SK-N-SH treated with all-trans-retinoic acid at 6 μM for 48 hours (cell line): ENCODE data around the gene NRBP1.

ENCODE experiments used
- ATAC-seq: fragments of 200-7000 bp; cut with Tn5 transposase; 3 replicates; pipeline ENCODE4 v1.9.1; 2020; ENCODE audit warnings: mild to moderate bottlenecking, moderate library complexity
- ARNTL ChIP-seq: fragments of 450-650 bp; formaldehyde crosslinking; IDR thresholded peaks from 2 replicates; pipeline ENCODE4 v1.5.0; 2020; ENCODE audit warnings: low read depth, mild to moderate bottlenecking, moderate library complexity, borderline replicate concordance
- CREB5 ChIP-seq: fragments of 250-450 bp; sonication (Bioruptor Pico); IDR thresholded peaks from 2 replicates; pipeline ENCODE4 v1.5.1; 2020; ENCODE audit warnings: low read depth, mild to moderate bottlenecking, moderate library complexity
- CSDC2 ChIP-seq: fragments of 250-450 bp; sonication (Bioruptor Pico); IDR thresholded peaks from 2 replicates; pipeline ENCODE4 v1.5.0; 2020; ENCODE audit warnings: mild to moderate bottlenecking, moderate library complexity
- CSRNP3 ChIP-seq: fragments of 250-450 bp; sonication (Bioruptor Pico); IDR thresholded peaks from 2 replicates; pipeline ENCODE4 v1.5.1; 2021; ENCODE audit warnings: mild to moderate bottlenecking, moderate library complexity
- ESRRG ChIP-seq: fragments of 250-450 bp; sonication (Bioruptor Pico); IDR thresholded peaks from 2 replicates; pipeline ENCODE4 v1.6.1; 2021; ENCODE audit warnings: mild to moderate bottlenecking
- GLIS3 ChIP-seq: fragments of 250-450 bp; sonication (Bioruptor Pico); IDR thresholded peaks from 2 replicates; pipeline ENCODE4 v1.5.0; 2020; ENCODE audit warnings: mild to moderate bottlenecking, moderate library complexity
- ISL1 ChIP-seq: fragments of 250-450 bp; sonication (Bioruptor Pico); IDR thresholded peaks from 2 replicates; pipeline ENCODE4 v2.1.2; 2022; ENCODE audit warnings: mild to moderate bottlenecking, moderate library complexity
- OSR1 ChIP-seq: fragments of 250-450 bp; sonication (Bioruptor Pico); IDR thresholded peaks from 2 replicates; pipeline ENCODE4 v1.8.0; 2022; ENCODE audit warnings: moderate library complexity, mild to moderate bottlenecking, inconsistent platforms
- PATZ1 ChIP-seq: fragments of 250-450 bp; sonication (Bioruptor Pico); IDR thresholded peaks from 2 replicates; pipeline ENCODE4 v1.8.0; 2020; ENCODE audit warnings: mild to moderate bottlenecking, moderate library complexity, borderline replicate concordance
- POU6F1 ChIP-seq: fragments of 250-450 bp; sonication (Bioruptor Pico); IDR thresholded peaks from 2 replicates; pipeline ENCODE4 v1.8.0; 2021; ENCODE audit warnings: low read depth, mild to moderate bottlenecking, moderate library complexity, borderline replicate concordance
- PPARA ChIP-seq: fragments of 250-450 bp; sonication (Bioruptor Pico); IDR thresholded peaks from 2 replicates; pipeline ENCODE4 v1.5.0; 2020; ENCODE audit warnings: mild to moderate bottlenecking, borderline replicate concordance
- RARB ChIP-seq: fragments of 250-450 bp; sonication (Bioruptor Pico); IDR thresholded peaks from 2 replicates; pipeline ENCODE4 v1.8.0; 2021; ENCODE audit warnings: mild to moderate bottlenecking, moderate library complexity
- SNAI2 ChIP-seq: fragments of 250-450 bp; sonication (Bioruptor Pico); IDR thresholded peaks from 2 replicates; pipeline ENCODE4 v1.5.0; 2020; ENCODE audit warnings: mild to moderate bottlenecking, moderate library complexity
- TCF4 ChIP-seq: fragments of 250-450 bp; sonication (Bioruptor Pico); IDR thresholded peaks from 2 replicates; pipeline ENCODE4 v1.8.0; 2021; ENCODE audit warnings: mild to moderate bottlenecking, moderate library complexity, borderline replicate concordance
- TOX ChIP-seq: fragments of 250-450 bp; sonication (Bioruptor Pico); IDR thresholded peaks from 2 replicates; pipeline ENCODE4 v1.8.0; 2021; ENCODE audit warnings: mild to moderate bottlenecking, moderate library complexity, borderline replicate concordance
- TSHZ2 ChIP-seq: fragments of 250-450 bp; sonication (Bioruptor Pico); IDR thresholded peaks from 2 replicates; pipeline ENCODE4 v1.5.0; 2020; ENCODE audit warnings: mild to moderate bottlenecking, moderate library complexity
- ZFP3 ChIP-seq: fragments of 250-450 bp; sonication (Bioruptor Pico); IDR thresholded peaks from 2 replicates; pipeline ENCODE4 v1.5.0; 2020; ENCODE audit warnings: mild to moderate bottlenecking, moderate library complexity
- ZFP30 ChIP-seq: fragments of 450-650 bp; formaldehyde crosslinking; IDR thresholded peaks from 2 replicates; pipeline ENCODE4 v1.5.0; 2022; ENCODE audit warnings: mild to moderate bottlenecking, moderate library complexity
- ZNF70 ChIP-seq: fragments of 450-650 bp; formaldehyde crosslinking; IDR thresholded peaks from 2 replicates; pipeline ENCODE4 v1.5.0; 2020; ENCODE audit warnings: mild to moderate bottlenecking, moderate library complexity

The NRBP1 gene

GRCh38 chr2:27445615-27446014 lies 17.2 kb downstream of the NRBP1 start:
- no peak for TF ChIP-seq ZNF70 (CRISPR knock-in tag)
- no peak for TF ChIP-seq ESRRG (CRISPR knock-in tag)
- no peak for TF ChIP-seq PPARA
- no peak for TF ChIP-seq ZFP3
- no peak for TF ChIP-seq TSHZ2
- TF ChIP-seq CSDC2 = no peak
- no peak for TF ChIP-seq CREB5 (CRISPR knock-in tag)
- TF ChIP-seq PATZ1 (CRISPR knock-in tag) = no peak
- no peak for TF ChIP-seq ZFP30 (CRISPR knock-in tag)
- TF ChIP-seq ISL1 = no peak
- no peak for TF ChIP-seq POU6F1 (CRISPR knock-in tag)
- TF ChIP-seq ARNTL = no peak
- no peak for TF ChIP-seq GLIS3 (CRISPR knock-in tag)
- no peak for TF ChIP-seq CSRNP3 (CRISPR knock-in tag)
- no peak for TF ChIP-seq RARB
- no peak for TF ChIP-seq OSR1 (CRISPR knock-in tag)
- TF ChIP-seq SNAI2 = no peak
- TF ChIP-seq TCF4 (CRISPR knock-in tag) = no peak
- no peak for TF ChIP-seq TOX (CRISPR knock-in tag)
- ATAC-seq = no peak

GRCh38 chr2:27446057-27446456 lies 17.6 kb downstream of the NRBP1 start:
- TF ChIP-seq SNAI2 (no peak), ZFP30 (CRISPR knock-in tag) (no peak), OSR1 (CRISPR knock-in tag) (no peak)
- ATAC-seq = no peak

- no peak for ATAC-seq
- TF ChIP-seq TSHZ2 = no peak
- TF ChIP-seq PATZ1 (CRISPR knock-in tag) = no peak
- TF ChIP-seq ESRRG (CRISPR knock-in tag) = no peak
- TF ChIP-seq CREB5 (CRISPR knock-in tag) = no peak
- TF ChIP-seq, all 23 proteins: peak for 0
Measured at GRCh38 chr2:27448381-27448780, 19.9 kb downstream of the NRBP1 start.
